HepG2 (cell line): Measurements from ENCODE around the gene IGSF5. TPM values are rescaled to one million over a fixed set of nuclear protein-coding genes. Genes with fewer than 3 reads are reported as not detected.

ENCODE experiments used
- ATAC-seq: fragments of 200-7000 bp; cut with Tn5 transposase; 3 replicates; pipeline ENCODE4 v1.9.1; 2020; ENCODE audit warnings: mild to moderate bottlenecking, moderate library complexity
- BruUV-seq: library from RNA; stranded (reverse); fragments of 400-500 nt; replicated peaks from 2 replicates; lab custom pipeline; 2021; lab: Mats Ljungman, UMichigan
- CTCF ChIA-PET: fragments of 300-600 bp; formaldehyde crosslinking; extraction: SDS; loops from one replicate; lab custom pipeline; 2021; ENCODE audit warnings: low total read pairs, inconsistent platforms, low intra/inter-chr PET ratio; lab: Yijun Ruan, JAX
- POLR2A ChIA-PET: fragments of 350-600 bp; sonication (Branson Sonifier 250); formaldehyde crosslinking; loops from one replicate; lab custom pipeline; 2020; ENCODE audit warnings: antibody characterized with exemption, inconsistent platforms; lab: Yijun Ruan, JAX
- DNase-seq: peaks from one replicate; pipeline ENCODE4 v3.0.0-alpha.2; 2015; ENCODE audit warnings: low spot score
- FAIRE-seq: peaks from 3 replicates; lab custom pipeline; 2011; peaks lifted over from hg19 to GRCh38; lab: Jason Lieb, UNC
- H2AFZ ChIP-seq: one replicate; pipeline ENCODE4 v1.6.1; 2011; ENCODE audit warnings: low read length, inconsistent platforms
- H3K27ac ChIP-seq: fragments of 300-600 bp; 3 replicates; pipeline ENCODE4 v1.8.0; 2011; ENCODE audit warnings: mixed run types, mild to moderate bottlenecking, mixed read lengths, low read length, inconsistent platforms; ENCODE audit not compliant: insufficient read depth; ENCODE audit errors: extremely low read length
- H3K27me3 ChIP-seq, 2 experiments: fragments of 200-600 bp in 1 of 2; 2 replicates in 1 of 2; 3 replicates in 1 of 2; pipeline versions ENCODE4 v1.6.0 to v1.8.0; 2011; ENCODE audit warnings: low read length in 2 of 2, mild to moderate bottlenecking in 2 of 2, moderate library complexity in 2 of 2, inconsistent platforms in 1 of 2; ENCODE audit not compliant: insufficient read depth in 2 of 2, control insufficient read depth in 1 of 2
- H3K36me3 ChIP-seq, 2 experiments: fragments of 200-600 bp in 1 of 2; replicated peaks in 1 of 2; 2 replicates in 1 of 2; 3 replicates in 1 of 2; pipeline versions ENCODE4 v1.5.1 to v1.8.0; 2011; ENCODE audit warnings: low read length in 2 of 2, inconsistent platforms in 1 of 2; ENCODE audit not compliant: insufficient read depth in 2 of 2, control insufficient read depth in 1 of 2
- H3K4me1 ChIP-seq: 2 replicates; pipeline ENCODE4 v1.5.1; 2012; ENCODE audit warnings: low read length, inconsistent platforms; ENCODE audit not compliant: insufficient read depth
- H3K4me2 ChIP-seq: 2 replicates; pipeline ENCODE4 v1.6.0; 2011; ENCODE audit warnings: low read depth, low read length, inconsistent platforms
- H3K4me3 ChIP-seq, 3 experiments: fragments of 200-600 bp in 1 of 3; sonication (generic), shearing (Covaris generic) in 1 of 3; replicated peaks in 1 of 3; 2 replicates each; pipeline ENCODE4 v1.5.1; 2011 to 2016; ENCODE audit warnings: low read length in 3 of 3, inconsistent platforms in 2 of 3, low read depth in 2 of 3, mild to moderate bottlenecking in 2 of 3, control low read depth in 1 of 3, mixed read lengths in 1 of 3; ENCODE audit not compliant: insufficient read depth in 1 of 3
- H3K79me2 ChIP-seq: one replicate; pipeline ENCODE4 v1.6.1; 2011; ENCODE audit warnings: low read length, inconsistent platforms; ENCODE audit not compliant: insufficient read depth
- H3K9ac ChIP-seq: 2 replicates; pipeline ENCODE4 v1.6.0; 2011; ENCODE audit warnings: mild to moderate bottlenecking, low read depth, low read length, inconsistent platforms; ENCODE audit not compliant: insufficient read depth
- H3K9me3 ChIP-seq: 2 replicates; pipeline ENCODE4 v1.5.1; 2012; ENCODE audit warnings: mild to moderate bottlenecking, low read length
- H4K20me1 ChIP-seq: 2 replicates; pipeline ENCODE4 v1.6.0; 2011; ENCODE audit warnings: inconsistent platforms, mild to moderate bottlenecking, low read length, moderate library complexity; ENCODE audit not compliant: insufficient read depth
- ATF4 ChIP-seq, 2 experiments: fragments of 450-650 bp in 1 of 2; sonication (generic) in 1 of 2; formaldehyde crosslinking; IDR thresholded peaks; 2 replicates each; pipeline versions ENCODE4 v1.5.0 to v1.8.0; 2020 to 2022; ENCODE audit warnings: mild to moderate bottlenecking in 1 of 2, missing genetic modification reagents in 1 of 2
- JDP2 ChIP-seq: sonication (generic); formaldehyde crosslinking; IDR thresholded peaks from 2 replicates; pipeline ENCODE4 v1.8.1; 2022; ENCODE audit warnings: missing genetic modification reagents, borderline replicate concordance
- KAT2B ChIP-seq: fragments of 150-350 bp; IDR thresholded peaks from 2 replicates; pipeline ENCODE4 v1.6.1; 2014; ENCODE audit warnings: low read depth, low read length, borderline replicate concordance
- MXD1 ChIP-seq: sonication (generic); formaldehyde crosslinking; IDR thresholded peaks from 2 replicates; pipeline ENCODE4 v1.4.0; 2020; ENCODE audit warnings: mild to moderate bottlenecking, missing genetic modification reagents
- RAD51 ChIP-seq: fragments of 450-650 bp; IDR thresholded peaks from 2 replicates; pipeline ENCODE4 v1.6.1; 2016; ENCODE audit warnings: borderline replicate concordance
- ZBTB7A ChIP-seq: sonication (generic); formaldehyde crosslinking; IDR thresholded peaks from 2 replicates; pipeline ENCODE4 v1.8.0; 2022; ENCODE audit warnings: mild to moderate bottlenecking, missing genetic modification reagents
- ZNF143 ChIP-seq: sonication (generic); formaldehyde crosslinking; IDR thresholded peaks from 2 replicates; pipeline ENCODE4 v1.4.0; 2020; ENCODE audit warnings: missing genetic modification reagents
- ZNF234 ChIP-seq: sonication (generic); formaldehyde crosslinking; conservative IDR thresholded peaks from 2 replicates; pipeline ENCODE4 v1.5.1; 2020; ENCODE audit warnings: mild to moderate bottlenecking, missing genetic modification reagents
- WGBS: methylation state at CpG from one replicate; pipeline ENCODE4 v1.1.6; 2017; ENCODE audit warnings: low lambda C conversion rate; 5-methylcytosine and 5-hydroxymethylcytosine counted together
- in situ Hi-C: cut with HindIII; loops from 2 replicates; pipeline ENCODE4 v1.10.0; 2017; ENCODE audit warnings: low pct_unique_long_range_greater_than_20kb; ENCODE audit not compliant: extremely low pct_ligation_motif_present
- intact Hi-C: fragments of 100-400 bp; cut with micrococcal nuclease; formaldehyde crosslinking; loops from one replicate; pipeline ENCODE4 v1.10.0; 2022; ENCODE audit not compliant: unreplicated experiment
- polyA plus RNA-seq, 8 experiments: library from polyadenylated mRNA; depleted of rRNA in 3 of 8; stranded (reverse) in 7 of 8; unstranded in 1 of 8; fragments of >200 nt; fragmentation: Illumina TruSeq in 4 of 8; extraction: Trizol in 4 of 8; gene quantifications; 2 replicates each; pipeline versions ENCODE4 v1.2.1 to v1.2.3, GENCODE V29; 2011 to 2016; ENCODE audit warnings: low read depth in 4 of 8, missing spikeins in 1 of 8, mixed read lengths in 1 of 8; ENCODE audit not compliant: insufficient read depth in 1 of 8
- total RNA-seq, 5 experiments: library from RNA; depleted of rRNA; stranded (reverse); fragments of >200 nt; fragmentation: Illumina TruSeq; extraction: Trizol; gene quantifications; 2 replicates each; pipeline ENCODE4 v1.2.3, GENCODE V29; 2016; ENCODE audit warnings: low read depth in 1 of 5

IGSF5 gene
- total and polyA plus RNA-seq, 2 of the 13 experiments (the other 11 are each of a cell fraction or from before 2014, with no cell fraction given): not detected

GRCh38 chr21:39840373-39841097 is 95.6 kb downstream of the IGSF5 start:
- no peaks in the 10 kb centered on the region for H3K79me2 ChIP-seq
- no peak overlapping the region for H3K4me3 ChIP-seq
- ChIA-PET CTCF (no interaction called here), POLR2A (no interaction called here)
- no peak for DNase-seq
- no peaks in the 10 kb centered on the region for H3K36me3 ChIP-seq
- FAIRE-seq: no peak
- TF ChIP-seq ATF4 (CRISPR knock-in tag; IDR thresholded peaks at IDR 0.05) (no peak), KAT2B (no peak), RAD51 (no peak), ZBTB7A (no peak), MXD1 (CRISPR knock-in tag) (no peak)
- 34% methylated on average over 22 of the region's 22 CpGs for WGBS
- intact Hi-C loops (no loop called here), in situ Hi-C loops (no loop called here)
- no peaks in the 10 kb centered on the region for H3K27me3 ChIP-seq
- no peak overlapping the region for H3K4me2 ChIP-seq
- H2AFZ ChIP-seq: no peak overlapping the region
- peaks cover 93% of the 10 kb centered on the region for H3K9me3 ChIP-seq
- no peak for ATAC-seq
- no peaks in the 10 kb centered on the region for H3K4me1 ChIP-seq
- H3K27ac ChIP-seq: no peak overlapping the region
- H3K9ac ChIP-seq: no peak overlapping the region
- no peaks in the 10 kb centered on the region for H4K20me1 ChIP-seq
- no TSS peak for BruUV-seq

GRCh38 chr21:39842741-39843459 is 97.9 kb downstream of the IGSF5 start:
- no peak overlapping the region for H3K4me2 ChIP-seq
- in situ Hi-C loops (no loop called here), intact Hi-C loops (no loop called here)
- no peak for DNase-seq
- H4K20me1 ChIP-seq: no peaks in the 10 kb centered on the region
- 24% methylated on average over 14 of the region's 14 CpGs for WGBS
- POLR2A ChIA-PET: no interaction called here
- no peaks in the 10 kb centered on the region for H3K79me2 ChIP-seq
- H3K9ac ChIP-seq: no peak overlapping the region
- H3K27ac ChIP-seq: no peak overlapping the region
- ATAC-seq: no peak
- no peaks in the 10 kb centered on the region for H3K27me3 ChIP-seq
- H2AFZ ChIP-seq: no peak overlapping the region
- peaks cover 96% of the 10 kb centered on the region for H3K9me3 ChIP-seq
- FAIRE-seq: no peak
- H3K4me3 ChIP-seq: no peak overlapping the region
- BruUV-seq: no TSS peak
- CTCF ChIA-PET: no interaction called here
- H3K4me1 ChIP-seq: no peaks in the 10 kb centered on the region
- H3K36me3 ChIP-seq: no peaks in the 10 kb centered on the region
- TF ChIP-seq JDP2 (no peak), ZNF143 (CRISPR knock-in tag) (no peak), ZNF234 (CRISPR knock-in tag) (no peak)
